Parathyroid adenoma (tissue), 2 donors: Measurements from ENCODE around the gene EXOC3L2.

ENCODE experiments used
- H2AFZ ChIP-seq: fragments of 300-600 bp; sonication (generic); one replicate; pipeline ENCODE4 v1.7.0; 2017; ENCODE audit warnings: antibody characterized with exemption, mild to moderate bottlenecking
- H3K27ac ChIP-seq: fragments of 300-600 bp; sonication (generic); one replicate; pipeline ENCODE4 v1.7.0; 2017
- H3K27me3 ChIP-seq: fragments of 300-600 bp; sonication (generic); one replicate; pipeline ENCODE4 v1.7.0; 2017; ENCODE audit warnings: low read length; ENCODE audit not compliant: control insufficient read depth, insufficient read depth
- H3K36me3 ChIP-seq: fragments of 300-600 bp; sonication (generic); one replicate; pipeline ENCODE4 v1.7.0; 2017; ENCODE audit warnings: low read length; ENCODE audit not compliant: control insufficient read depth, insufficient read depth
- H3K4me1 ChIP-seq: fragments of 300-600 bp; sonication (generic); one replicate; pipeline ENCODE4 v1.7.0; 2017; ENCODE audit warnings: control low read depth
- H3K4me2 ChIP-seq: fragments of 300-600 bp; sonication (generic); one replicate; pipeline ENCODE4 v1.7.0; 2017; ENCODE audit warnings: low read length
- H3K4me3 ChIP-seq: fragments of 300-600 bp; sonication (generic); one replicate; pipeline ENCODE4 v1.7.0; 2017; ENCODE audit warnings: low read depth, low read length
- H3K79me2 ChIP-seq: fragments of 300-600 bp; sonication (generic); one replicate; pipeline ENCODE4 v1.7.0; 2017; ENCODE audit warnings: control low read depth
- H3K9ac ChIP-seq: fragments of 300-600 bp; sonication (generic); one replicate; pipeline ENCODE4 v1.7.0; 2017; ENCODE audit warnings: mild to moderate bottlenecking
- H3K9me3 ChIP-seq: fragments of 300-600 bp; sonication (generic); one replicate; pipeline ENCODE4 v1.7.0; 2017; ENCODE audit warnings: low read length; ENCODE audit not compliant: control insufficient read depth
- TF ChIP-seq, protein P1 (sequence below): fragments of 300-600 bp; sonication (generic); IDR thresholded peaks from one replicate; pipeline ENCODE4 v1.7.0; 2017; ENCODE audit warnings: antibody characterized with exemption, mild to moderate bottlenecking
- donor health status: primary hyperparathyroidism.

The EXOC3L2 gene

DNA sequence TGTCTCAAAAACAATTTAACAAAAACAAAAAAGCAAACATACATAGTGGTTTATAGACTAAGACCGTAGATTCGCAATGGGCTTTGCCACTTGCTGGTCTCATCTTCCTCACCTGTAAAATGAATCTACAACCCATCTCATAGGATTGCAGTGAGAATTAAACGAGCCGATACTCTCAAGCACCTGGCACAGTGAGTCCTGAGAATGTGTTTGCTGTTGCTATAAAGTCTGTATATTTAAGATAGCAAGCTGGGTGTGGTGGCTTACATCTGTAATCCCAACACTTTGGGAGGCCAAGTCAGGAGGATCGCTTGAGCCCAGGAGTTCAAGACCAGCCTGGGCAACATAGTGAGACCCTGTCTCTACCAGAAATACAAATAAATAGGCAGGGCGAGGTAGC, 22.5 kb downstream of the EXOC3L2 start:
- no peaks in the 10 kb centered on the region for H3K27me3 ChIP-seq
- no peak overlapping the region for H3K4me3 ChIP-seq
- TF ChIP-seq, protein P1, sequence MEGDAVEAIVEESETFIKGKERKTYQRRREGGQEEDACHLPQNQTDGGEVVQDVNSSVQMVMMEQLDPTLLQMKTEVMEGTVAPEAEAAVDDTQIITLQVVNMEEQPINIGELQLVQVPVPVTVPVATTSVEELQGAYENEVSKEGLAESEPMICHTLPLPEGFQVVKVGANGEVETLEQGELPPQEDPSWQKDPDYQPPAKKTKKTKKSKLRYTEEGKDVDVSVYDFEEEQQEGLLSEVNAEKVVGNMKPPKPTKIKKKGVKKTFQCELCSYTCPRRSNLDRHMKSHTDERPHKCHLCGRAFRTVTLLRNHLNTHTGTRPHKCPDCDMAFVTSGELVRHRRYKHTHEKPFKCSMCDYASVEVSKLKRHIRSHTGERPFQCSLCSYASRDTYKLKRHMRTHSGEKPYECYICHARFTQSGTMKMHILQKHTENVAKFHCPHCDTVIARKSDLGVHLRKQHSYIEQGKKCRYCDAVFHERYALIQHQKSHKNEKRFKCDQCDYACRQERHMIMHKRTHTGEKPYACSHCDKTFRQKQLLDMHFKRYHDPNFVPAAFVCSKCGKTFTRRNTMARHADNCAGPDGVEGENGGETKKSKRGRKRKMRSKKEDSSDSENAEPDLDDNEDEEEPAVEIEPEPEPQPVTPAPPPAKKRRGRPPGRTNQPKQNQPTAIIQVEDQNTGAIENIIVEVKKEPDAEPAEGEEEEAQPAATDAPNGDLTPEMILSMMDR: no peak
- H3K4me2 ChIP-seq: no peak overlapping the region
- H3K9ac ChIP-seq: no peak overlapping the region
- no peaks in the 10 kb centered on the region for H3K36me3 ChIP-seq
- H3K79me2 ChIP-seq: no peaks in the 10 kb centered on the region
- H3K4me1 ChIP-seq: no peaks in the 10 kb centered on the region
- no peak overlapping the region for H2AFZ ChIP-seq
- H3K9me3 ChIP-seq: no peaks in the 10 kb centered on the region
- no peak overlapping the region for H3K27ac ChIP-seq

DNA sequence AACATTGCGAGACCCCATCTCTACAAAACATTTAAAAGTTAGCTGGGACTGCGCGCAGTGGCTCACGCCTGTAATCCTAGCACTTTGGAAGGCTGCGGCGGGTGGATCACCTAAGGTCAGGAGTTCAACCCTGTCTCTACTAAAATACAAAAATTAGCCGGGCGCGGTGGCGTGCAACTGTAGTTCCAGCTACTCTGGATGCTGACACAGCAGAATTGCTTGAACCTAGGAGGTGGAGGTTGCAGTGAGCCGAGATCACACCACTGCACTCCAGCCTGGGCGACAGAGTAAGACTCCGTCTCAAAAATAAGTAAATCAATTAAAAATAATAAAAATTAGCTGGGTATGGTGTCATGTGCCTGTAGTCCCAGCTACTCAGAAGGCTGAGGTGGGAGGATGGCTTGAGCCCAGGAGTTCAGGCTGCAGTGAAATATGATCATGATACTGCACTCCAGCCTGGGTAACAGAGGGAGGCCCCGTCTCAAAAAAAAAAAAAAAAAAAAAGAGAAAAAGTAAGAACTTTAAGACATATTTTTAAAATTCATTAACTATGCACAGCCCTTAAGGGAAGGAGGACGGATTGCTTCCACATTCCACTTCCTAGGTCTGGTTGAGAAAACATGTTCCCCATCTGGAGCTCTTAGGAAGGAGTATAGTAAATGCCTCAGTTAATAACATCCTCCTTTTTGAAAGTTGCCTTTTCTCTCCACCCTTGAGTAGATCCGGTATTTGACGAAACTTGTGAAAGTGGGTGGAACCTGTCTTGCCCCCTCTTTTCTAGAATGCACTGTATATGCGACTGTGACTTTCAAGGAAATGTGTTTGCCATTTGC, 26.1 kb downstream of the EXOC3L2 start:
- H3K4me2 ChIP-seq: no peak overlapping the region
- H3K79me2 ChIP-seq: no peaks in the 10 kb centered on the region
- no peak overlapping the region for H2AFZ ChIP-seq
- no peaks in the 10 kb centered on the region for H3K9me3 ChIP-seq
- TF ChIP-seq, protein P1: no peak
- H3K36me3 ChIP-seq: no peaks in the 10 kb centered on the region
- no peak overlapping the region for H3K9ac ChIP-seq
- H3K27ac ChIP-seq: no peak overlapping the region
- no peaks in the 10 kb centered on the region for H3K27me3 ChIP-seq
- H3K4me1 ChIP-seq: no peaks in the 10 kb centered on the region
- H3K4me3 ChIP-seq: no peak overlapping the region

DNA sequence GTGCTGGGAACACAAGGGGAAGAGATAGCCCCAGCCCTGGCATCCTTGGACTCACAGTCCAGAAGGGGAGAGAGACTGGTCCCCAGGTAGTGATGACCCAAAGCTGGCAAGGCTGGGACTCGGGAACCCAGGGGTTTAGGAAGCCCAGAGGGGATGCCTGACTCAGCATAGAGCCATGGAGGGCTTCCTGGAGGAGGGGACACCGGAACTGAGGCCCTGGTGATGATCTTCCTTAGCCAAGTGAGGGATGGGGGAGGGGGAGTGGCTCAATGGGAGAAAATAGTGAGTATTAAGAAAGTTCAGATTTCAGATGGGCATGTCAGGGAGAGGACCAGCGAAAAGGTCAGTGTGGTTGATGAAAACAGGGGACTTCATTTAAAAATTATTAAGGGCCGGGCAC, 26.8 kb downstream of the EXOC3L2 start:
- TF ChIP-seq, protein P1: no peak
- Histone ChIP-seq H3K4me1 (no peaks in the 10 kb centered on the region), H3K4me2 (no peak overlapping the region), H3K36me3 (no peaks in the 10 kb centered on the region), H3K4me3 (no peak overlapping the region), H3K9ac (no peak overlapping the region), H2AFZ (no peak overlapping the region), H3K79me2 (no peaks in the 10 kb centered on the region), H3K27me3 (no peaks in the 10 kb centered on the region), H3K9me3 (no peaks in the 10 kb centered on the region), H3K27ac (no peak overlapping the region)

DNA sequence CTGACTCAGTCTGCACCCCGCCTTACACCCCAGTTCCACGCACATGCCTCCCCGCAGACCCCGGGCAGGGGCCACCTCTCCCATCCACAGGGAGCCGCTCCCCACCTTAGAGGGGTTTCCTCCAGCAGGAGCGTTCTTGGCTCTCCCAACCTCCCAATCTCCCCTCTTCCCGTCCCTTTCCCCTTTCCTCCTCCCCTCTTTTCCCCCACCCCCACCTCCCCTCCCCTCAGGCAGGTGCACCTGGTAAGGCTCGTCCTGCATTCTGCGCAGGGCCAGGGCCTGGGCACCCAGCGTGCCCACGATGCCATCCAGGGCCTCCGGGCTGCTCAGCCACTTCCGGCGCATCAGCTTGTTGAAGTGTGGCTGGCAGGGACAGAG, 27.3 kb downstream of the EXOC3L2 start:
- TF ChIP-seq, protein P1: no peak
- Histone ChIP-seq H3K9ac (no peak overlapping the region), H3K36me3 (no peaks in the 10 kb centered on the region), H3K27ac (no peak overlapping the region), H3K27me3 (no peaks in the 10 kb centered on the region), H3K4me1 (no peaks in the 10 kb centered on the region), H2AFZ (no peak overlapping the region), H3K79me2 (no peaks in the 10 kb centered on the region), H3K4me3 (no peak overlapping the region), H3K4me2 (no peak overlapping the region), H3K9me3 (no peaks in the 10 kb centered on the region)
